ENCODE results near the gene NMNAT2. TPM values are rescaled to one million over a fixed set of nuclear protein-coding genes. Genes with fewer than 3 reads are reported as not detected.

Gene NMNAT2
- total RNA-seq, 1 experiment from 2014 or later, result 0.39 TPM

- no peak overlapping the region for H3K27ac ChIP-seq (ENCODE audit: low read length)
- no peak overlapping the region for H3K4me3 ChIP-seq (ENCODE audit: low read depth in 2 of 2, low read length in 2 of 2)
- TF ChIP-seq REST (IDR thresholded peaks at IDR 0.05; ENCODE audit: insufficient read depth in 1 of 2, low read depth in 2 of 2, low read length in 1 of 2) (no peak), CTCF (IDR thresholded peaks at IDR 0.05) (no peak), TCF7L2 (IDR thresholded peaks at IDR 0.05; ENCODE audit: low read depth, low read length) (no peak), SIN3A (IDR thresholded peaks at IDR 0.05; ENCODE audit: borderline replicate concordance, insufficient read depth, low read depth, low read length) (no peak), POLR2AphosphoS5 (IDR thresholded peaks at IDR 0.05; ENCODE audit: low read depth, low read length) (no peak)
- no peaks in the 10 kb centered on the region for H3K9me3 ChIP-seq (ENCODE audit: control insufficient read depth, insufficient read depth, low read depth, low read length)
- ChIA-PET POLR2A (no interaction called here), CTCF (no interaction called here)
- DNase-seq (ENCODE audit: low read depth, low spot score) (no peak), ATAC-seq (no peak)
- in situ Hi-C loops (cut with HindIII; ENCODE audit: low pct_unique_long_range_greater_than_20kb, low sequenced_read_pairs) (no loop called here), intact Hi-C loops (cut with micrococcal nuclease; ENCODE audit: unreplicated experiment) (no loop called here)
- no peaks in the 10 kb centered on the region for H3K4me1 ChIP-seq (ENCODE audit: control insufficient read depth, insufficient read depth, low read length)
- H3K36me3 ChIP-seq (ENCODE audit: control insufficient read depth, insufficient read depth, low read length), result no peaks in the 10 kb centered on the region
- no TSS peak for BruUV-seq (replicated peaks)
- H3K27me3 ChIP-seq (ENCODE audit: control insufficient read depth, insufficient read depth, low read length), result peaks cover 3% of the 10 kb centered on the region; the same call in 1 of the 2 replicates
Observed at GRCh38 chr1:183375381-183375780, 42.8 kb downstream of the NMNAT2 start.

- BruUV-seq (replicated peaks), result no TSS peak
- CTCF ChIA-PET, result no interaction called here
- no peaks in the 10 kb centered on the region for H3K36me3 ChIP-seq (ENCODE audit: control insufficient read depth, insufficient read depth, low read length)
- DNase-seq (ENCODE audit: low read depth, low spot score) (no peak), ATAC-seq (no peak)
- intact Hi-C loops (cut with micrococcal nuclease; ENCODE audit: unreplicated experiment) (no loop called here), in situ Hi-C loops (cut with HindIII; ENCODE audit: low pct_unique_long_range_greater_than_20kb, low sequenced_read_pairs) (no loop called here)
- peaks cover 2% of the 10 kb centered on the region; the same call in 1 of the 2 replicates for H3K27me3 ChIP-seq (ENCODE audit: control insufficient read depth, insufficient read depth, low read length)
- H3K4me1 ChIP-seq (ENCODE audit: control insufficient read depth, insufficient read depth, low read length), result no peaks in the 10 kb centered on the region
- no peak overlapping the region for H3K4me3 ChIP-seq (ENCODE audit: low read depth in 2 of 2, low read length in 2 of 2)
- no peak overlapping the region for H3K27ac ChIP-seq (ENCODE audit: low read length)
- POLR2A ChIA-PET, result no interaction called here
- H3K9me3 ChIP-seq (ENCODE audit: control insufficient read depth, insufficient read depth, low read depth, low read length), result no peaks in the 10 kb centered on the region
- TF ChIP-seq SIN3A (IDR thresholded peaks at IDR 0.05; ENCODE audit: borderline replicate concordance, insufficient read depth, low read depth, low read length), result no peak
- no peak for TF ChIP-seq TCF7L2 (IDR thresholded peaks at IDR 0.05; ENCODE audit: low read depth, low read length)
- TF ChIP-seq REST (IDR thresholded peaks at IDR 0.05; ENCODE audit: insufficient read depth in 1 of 2, low read depth in 2 of 2, low read length in 1 of 2), result no peak
- TF ChIP-seq CTCF (IDR thresholded peaks at IDR 0.05), result no peak
- TF ChIP-seq POLR2AphosphoS5 (IDR thresholded peaks at IDR 0.05; ENCODE audit: low read depth, low read length), result no peak
Observed at GRCh38 chr1:183374825-183375224, 43.4 kb downstream of the NMNAT2 start.

All from Panc1 (cell line).